Measurements from ENCODE around the gene KDELR1. TPM values are rescaled to one million over a fixed set of nuclear protein-coding genes. Genes with fewer than 3 reads are reported as not detected.
A peak's percentile ranks its signal among the peaks of the same experiment; 100 is the strongest.
"Not testable (repeated sequence)": the region's sequence is repeated elsewhere in the genome, so short reads cannot be mapped to it uniquely, and the experiment has no call there.

Gene KDELR1
- total RNA-seq, 2 donors from 2014 or later = 81.4 to 103 TPM

DNA sequence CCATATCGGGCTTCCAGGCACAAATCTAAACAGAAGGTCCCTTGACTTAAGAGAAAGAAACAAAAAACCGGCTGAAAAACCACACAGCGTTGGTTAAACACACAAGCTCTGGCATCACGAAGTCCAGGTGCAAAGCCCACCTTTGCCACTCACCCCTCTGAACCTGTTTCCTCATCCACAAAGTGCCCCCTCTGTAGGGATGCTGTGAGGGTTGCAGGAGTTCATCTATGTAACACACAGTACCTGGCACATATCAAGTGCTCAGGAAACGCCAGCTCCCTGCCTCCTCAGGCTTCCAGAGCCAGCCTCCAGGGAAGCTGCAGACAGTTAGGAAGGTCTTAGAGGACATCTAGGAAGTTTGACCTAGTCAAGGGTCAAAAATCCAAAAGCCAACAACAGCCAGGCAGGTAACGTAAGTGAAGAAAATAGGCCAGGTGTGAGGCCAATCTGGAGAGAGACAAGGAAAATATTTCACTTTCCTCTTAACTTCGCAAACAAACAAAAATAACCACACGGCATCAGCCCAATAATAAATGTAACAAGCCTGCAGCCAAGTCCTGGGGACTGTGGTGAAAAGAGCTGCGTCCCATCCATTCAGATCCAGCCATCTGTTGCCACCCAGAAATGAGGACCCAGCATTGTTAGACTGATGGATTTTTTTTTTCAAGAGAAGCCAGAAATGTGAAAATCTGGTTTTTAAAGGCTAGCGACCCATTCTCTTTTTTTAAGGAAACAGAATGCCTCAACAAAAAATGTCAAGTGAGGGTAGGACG, 10.0 kb downstream of the KDELR1 start:
- DNase-seq = no peak
- ATAC-seq = no peak
- intact Hi-C loops (cut with DNase I) = no loop called here

DNA sequence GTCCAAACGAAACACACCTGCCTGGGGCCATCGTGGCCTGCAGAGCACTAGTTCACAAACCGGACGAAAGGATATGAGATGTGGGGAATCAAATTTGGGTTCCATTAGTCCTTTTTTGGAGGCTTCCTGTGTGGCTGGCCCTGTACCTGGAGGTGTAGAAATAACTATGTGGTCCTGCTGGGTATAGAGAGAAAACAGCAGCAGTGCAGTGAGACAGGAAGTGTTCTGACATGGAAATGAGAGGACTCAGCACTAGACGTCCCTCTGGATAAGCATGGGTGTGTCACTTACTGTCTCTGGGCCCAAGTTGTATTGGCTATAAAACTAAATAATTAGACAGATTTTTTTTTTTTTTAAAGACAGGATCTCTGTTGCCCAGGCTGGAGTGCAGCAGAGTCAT, 12.3 kb downstream of the KDELR1 start:
- no peak for DNase-seq
- intact Hi-C loops (cut with DNase I) = no loop called here
- no peak for ATAC-seq

- ATAC-seq = no peak
- DNase-seq = no peak
- intact Hi-C loops (cut with DNase I) = no loop called here
Observed at GRCh38 chr19:48378194-48378570, 13.2 kb downstream of the KDELR1 start.

DNA sequence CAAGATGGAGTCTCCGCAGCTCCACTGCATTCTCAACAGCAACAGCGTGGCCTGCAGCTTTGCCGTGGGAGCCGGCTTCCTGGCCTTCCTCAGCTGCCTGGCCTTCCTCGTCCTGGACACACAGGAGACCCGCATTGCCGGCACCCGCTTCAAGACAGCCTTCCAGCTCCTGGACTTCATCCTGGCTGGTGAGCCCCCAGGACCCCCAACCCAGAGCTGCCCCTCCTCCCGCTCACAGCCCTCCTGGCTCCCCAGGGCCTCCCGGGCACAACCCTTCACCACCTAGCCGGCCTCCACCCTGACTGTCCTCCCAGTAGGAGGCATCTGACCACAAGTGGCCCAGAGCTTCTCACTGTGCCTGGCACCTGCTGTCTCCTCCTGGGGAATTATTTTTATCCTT, 17.8 kb downstream of the KDELR1 start:
- ATAC-seq = no peak
- intact Hi-C loops (cut with DNase I) = no loop called here

DNA sequence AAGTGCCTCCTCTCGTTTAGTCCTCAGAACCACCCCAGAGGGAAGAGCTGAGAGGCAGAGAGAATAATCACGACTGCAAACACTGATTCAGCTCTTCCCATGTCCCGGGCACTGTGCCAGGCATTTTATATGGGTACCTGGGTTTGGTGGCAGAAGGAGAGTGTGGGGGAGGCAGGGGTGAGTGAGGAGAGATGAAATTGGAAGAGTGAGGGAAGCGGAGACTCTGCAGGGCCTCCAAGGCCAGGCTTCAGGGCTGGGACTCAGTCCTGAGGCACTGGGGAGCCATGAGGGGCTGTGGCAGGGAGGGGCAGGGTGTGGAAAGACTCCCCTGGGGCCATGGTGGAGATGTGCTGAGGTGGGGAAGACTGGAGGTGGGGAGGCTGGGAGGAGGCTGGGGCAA, 18.4 kb downstream of the KDELR1 start:
- intact Hi-C loops (cut with DNase I) = no loop called here
- ATAC-seq = no peak
- DNase-seq = no peak

More for the DNA sequence above, 17.8 kb downstream of the KDELR1 start:
- no peak for DNase-seq

DNA sequence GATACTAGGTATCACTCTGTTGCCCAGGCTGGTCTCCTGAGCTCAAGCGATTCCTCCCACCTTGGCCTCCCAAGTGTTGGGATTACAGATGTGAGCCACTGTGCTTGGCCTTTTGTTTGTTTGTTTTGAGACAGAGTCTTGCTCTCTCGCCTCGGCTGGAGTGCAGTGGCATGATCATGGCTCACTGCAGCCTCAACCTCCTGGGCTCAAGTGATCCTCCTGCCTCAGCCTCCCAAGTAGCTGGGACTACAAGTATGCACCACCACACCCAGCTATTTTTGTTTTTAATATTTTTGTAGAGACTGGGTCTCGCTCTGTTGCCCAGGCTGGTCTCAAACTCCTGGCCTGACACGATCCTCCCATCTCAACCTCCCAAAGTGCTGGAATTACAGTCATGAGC, 19.6 kb downstream of the KDELR1 start:
- ATAC-seq; intact Hi-C loops (cut with DNase I); DNase-seq: not testable (repeated sequence)

- DNase-seq = no peak
- intact Hi-C loops (cut with DNase I) = no loop called here
Observed at GRCh38 chr19:48371367-48371766, 20.0 kb downstream of the KDELR1 start.

DNA sequence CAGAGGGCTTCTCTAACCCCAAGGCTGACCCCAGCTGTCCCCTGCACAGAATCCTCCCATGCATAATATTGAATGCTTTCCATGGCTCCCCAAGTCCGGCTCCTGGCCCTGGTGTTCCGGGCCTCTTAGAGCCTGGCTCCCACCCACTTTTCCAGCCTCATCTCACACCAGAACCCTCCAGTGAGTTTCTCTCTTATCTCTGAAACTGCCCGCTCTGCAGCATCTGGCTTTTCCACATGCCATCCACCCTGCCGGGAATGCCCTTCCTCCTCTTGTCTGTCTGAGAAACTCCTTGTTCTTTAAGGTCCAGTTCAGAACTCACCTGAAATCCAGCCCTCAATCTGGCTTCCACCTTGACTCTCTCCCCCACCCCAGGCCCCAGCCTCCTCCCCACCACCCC, 20.4 kb downstream of the KDELR1 start:
- no peak for DNase-seq
- no peak for ATAC-seq
- intact Hi-C loops (cut with DNase I) = no loop called here

More at GRCh38 chr19:48371367-48371766, 20.0 kb downstream of the KDELR1 start:
- no peak for ATAC-seq

GRCh38 chr19:48368936-48369335, 22.4 kb downstream of the KDELR1 start:
- ATAC-seq (no peak), DNase-seq (no peak)
- intact Hi-C loops (cut with DNase I) = no loop called here

- DNase-seq (no peak), ATAC-seq (no peak)
- intact Hi-C loops (cut with DNase I) = no loop called here
Observed at GRCh38 chr19:48367855-48368254, 23.5 kb downstream of the KDELR1 start.

GRCh38 chr19:48365602-48366001, 25.7 kb downstream of the KDELR1 start:
- no peak for ATAC-seq
- intact Hi-C loops (cut with DNase I) = no loop called here
- no peak for DNase-seq

GRCh38 chr19:48364598-48365348, 26.6 kb downstream of the KDELR1 start:
- no peak for DNase-seq
- no peak for ATAC-seq
- intact Hi-C loops (cut with DNase I) = no loop called here

GRCh38 chr19:48363810-48364597, 27.3 kb downstream of the KDELR1 start, which contains the start of the genes SYNGR4 and TMEM143:
Gene SYNGR4, plus strand, starts transcription at chr19:48364367. Its CDS starts 1,476 bp downstream, at chr19:48365843.
Gene TMEM143, minus strand, starts transcription at chr19:48363940. Its CDS starts 20 bp downstream, at chr19:48363920.
- DNase-seq = peak; percentile 99
- intact Hi-C loops (cut with DNase I) = no loop called here
- ATAC-seq = peak; percentile 96

DNA sequence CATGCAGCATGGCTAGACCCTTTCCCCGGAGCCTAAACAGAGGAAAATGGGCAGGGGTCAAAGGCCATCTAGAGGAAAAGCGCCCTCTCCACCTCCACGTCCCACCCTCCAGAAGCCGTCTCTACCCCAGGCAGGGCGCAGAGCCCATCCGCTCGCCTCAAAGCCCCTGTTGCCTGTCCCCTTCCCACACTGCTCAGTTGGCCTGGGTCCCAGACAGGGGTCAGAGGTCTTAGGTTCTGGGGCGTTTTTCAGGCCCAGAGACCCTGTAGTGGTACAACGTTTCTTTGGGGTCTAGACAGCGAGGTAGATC, 27.9 kb downstream of the KDELR1 start:
- intact Hi-C loops (cut with DNase I) = no loop called here
- peak; percentile 4 to 31 for ATAC-seq
- no peak for DNase-seq

- peak; percentile 97 for DNase-seq
- intact Hi-C loops (cut with DNase I) = no loop called here
- ATAC-seq = peak; percentile 92 to 94
Observed at GRCh38 chr19:48362716-48363499, 28.4 kb downstream of the KDELR1 start.

DNA sequence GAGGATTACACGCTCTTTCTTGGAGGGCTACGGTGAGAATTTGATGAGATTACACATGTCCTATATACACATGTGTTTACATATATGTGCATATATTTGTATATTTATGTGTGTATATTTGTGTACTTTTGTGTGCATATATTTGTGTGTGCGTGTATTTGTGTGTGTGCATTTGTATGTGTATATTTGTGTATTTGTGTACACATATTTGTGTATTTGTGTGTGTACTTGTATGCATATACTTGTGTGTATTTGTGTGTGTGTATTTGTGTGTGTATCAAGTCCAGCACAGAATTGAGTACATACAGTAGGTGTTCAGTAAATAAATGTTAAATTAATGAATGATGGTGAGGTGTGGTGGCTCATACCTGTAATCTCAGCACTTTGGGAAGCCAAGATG, 29.4 kb downstream of the KDELR1 start:
- intact Hi-C loops (cut with DNase I) = no loop called here
- ATAC-seq = no peak

DNA sequence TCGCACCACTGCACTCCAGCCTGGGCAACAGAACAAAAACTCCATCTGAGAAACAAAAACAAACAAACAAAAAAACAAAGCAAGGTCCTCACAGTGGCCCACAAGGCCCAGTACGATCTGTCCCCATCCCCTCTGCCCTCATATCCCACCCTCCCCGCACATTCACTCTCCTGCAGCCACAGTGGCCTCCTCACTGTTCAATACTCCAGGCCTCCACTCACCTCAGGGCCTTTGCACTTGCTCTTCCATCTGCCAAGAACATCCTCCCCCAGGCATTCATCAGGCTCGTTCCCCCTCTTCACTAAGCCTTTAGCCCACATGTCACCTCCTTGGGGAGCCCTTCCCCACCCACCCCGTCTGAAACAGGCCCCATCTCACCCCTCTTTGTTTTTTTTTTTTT, 32.2 kb downstream of the KDELR1 start:
- DNase-seq (no peak), ATAC-seq (no peak)
- intact Hi-C loops (cut with DNase I) = no loop called here

More for the DNA sequence above, 29.4 kb downstream of the KDELR1 start:
- no peak for DNase-seq

DNA sequence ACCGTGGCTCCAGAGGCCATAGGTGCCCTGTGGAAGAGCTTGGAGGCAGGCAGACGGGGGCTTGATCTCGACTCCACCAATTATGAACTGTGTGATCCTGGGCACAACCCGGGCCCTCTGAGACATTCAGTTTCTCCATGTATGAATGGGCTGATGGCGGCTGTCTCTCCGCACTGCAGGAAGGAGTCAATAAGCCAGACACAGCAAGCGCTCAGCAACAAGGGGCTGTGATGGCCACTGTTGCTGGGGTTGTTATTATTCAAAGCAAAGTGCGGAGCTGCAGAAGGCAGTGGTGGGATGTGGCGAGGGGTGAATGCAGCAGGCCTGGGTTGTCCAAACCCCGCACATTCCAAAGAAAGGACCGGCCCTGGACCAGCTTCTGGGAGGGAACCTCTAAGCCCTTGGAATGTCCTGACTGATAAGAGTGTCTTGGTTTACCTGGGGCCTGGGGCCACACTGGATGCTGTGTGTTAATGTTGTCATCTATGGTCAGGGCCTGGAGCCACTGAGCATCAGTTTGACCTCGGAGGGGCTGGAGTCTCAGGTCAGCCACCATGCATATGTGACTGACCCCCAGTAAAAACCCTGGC, 35.9 kb downstream of the KDELR1 start:
- ATAC-seq (no peak), DNase-seq (no peak)
- intact Hi-C loops (cut with DNase I) = no loop called here
